Measurements from ENCODE around the gene ADAM19.

The ADAM19 gene

GRCh38 chr5:157481265-157481664 is 94.3 kb downstream of the ADAM19 start:
- Histone ChIP-seq H2AFZ (no peak overlapping the region), H3K4me2 (ENCODE audit: low read length) (no peak overlapping the region), H3K27me3 (ENCODE audit: control insufficient read depth, insufficient read depth, low read length) (no peaks in the 10 kb centered on the region), H3K4me1 (no peaks in the 10 kb centered on the region), H3K9me3 (ENCODE audit: control insufficient read depth, low read length) (no peaks in the 10 kb centered on the region), H3K36me3 (ENCODE audit: control insufficient read depth, insufficient read depth, low read length) (no peaks in the 10 kb centered on the region), H3K4me3 (ENCODE audit: low read depth, low read length) (no peak overlapping the region), H3K9ac (no peak overlapping the region), H3K79me2 (no peaks in the 10 kb centered on the region), H3K27ac (no peak overlapping the region)
- no peak for TF ChIP-seq CTCF (IDR thresholded peaks at IDR 0.05)

GRCh38 chr5:157479612-157480510 is 95.7 kb downstream of the ADAM19 start:
- Histone ChIP-seq H3K4me1 (no peaks in the 10 kb centered on the region), H3K79me2 (no peaks in the 10 kb centered on the region), H3K9me3 (ENCODE audit: control insufficient read depth, low read length) (no peaks in the 10 kb centered on the region), H3K4me3 (ENCODE audit: low read depth, low read length) (no peak overlapping the region), H3K36me3 (ENCODE audit: control insufficient read depth, insufficient read depth, low read length) (no peaks in the 10 kb centered on the region), H3K27ac (no peak overlapping the region), H3K9ac (no peak overlapping the region), H3K27me3 (ENCODE audit: control insufficient read depth, insufficient read depth, low read length) (no peaks in the 10 kb centered on the region), H2AFZ (no peak overlapping the region), H3K4me2 (ENCODE audit: low read length) (no peak overlapping the region)
- no peak for TF ChIP-seq CTCF (IDR thresholded peaks at IDR 0.05)

- Histone ChIP-seq H3K27me3 (ENCODE audit: control insufficient read depth, insufficient read depth, low read length) (no peaks in the 10 kb centered on the region), H3K4me3 (ENCODE audit: low read depth, low read length) (no peak overlapping the region), H3K36me3 (ENCODE audit: control insufficient read depth, insufficient read depth, low read length) (no peaks in the 10 kb centered on the region), H3K4me1 (no peaks in the 10 kb centered on the region), H3K27ac (no peak overlapping the region), H3K4me2 (ENCODE audit: low read length) (no peak overlapping the region), H3K79me2 (no peaks in the 10 kb centered on the region), H2AFZ (no peak overlapping the region), H3K9ac (no peak overlapping the region), H3K9me3 (ENCODE audit: control insufficient read depth, low read length) (no peaks in the 10 kb centered on the region)
- TF ChIP-seq CTCF (IDR thresholded peaks at IDR 0.05): no peak
These were observed 96.4 kb downstream of the ADAM19 start for GRCh38 chr5:157479166-157479565.

- TF ChIP-seq CTCF (IDR thresholded peaks at IDR 0.05): no peak
- Histone ChIP-seq H3K9ac (no peak overlapping the region), H3K4me1 (no peaks in the 10 kb centered on the region), H2AFZ (no peak overlapping the region), H3K4me2 (ENCODE audit: low read length) (no peak overlapping the region), H3K4me3 (ENCODE audit: low read depth, low read length) (no peak overlapping the region), H3K9me3 (ENCODE audit: control insufficient read depth, low read length) (no peaks in the 10 kb centered on the region), H3K27me3 (ENCODE audit: control insufficient read depth, insufficient read depth, low read length) (no peaks in the 10 kb centered on the region), H3K27ac (no peak overlapping the region), H3K79me2 (no peaks in the 10 kb centered on the region), H3K36me3 (ENCODE audit: control insufficient read depth, insufficient read depth, low read length) (no peaks in the 10 kb centered on the region)
These were observed 96.8 kb downstream of the ADAM19 start for GRCh38 chr5:157478726-157479125.

All from parathyroid adenoma (tissue), 2 donors.